Activated CD8-positive, alpha-beta T cell treated with anti-CD3 and anti-CD28 coated beads for 36 hours (primary cell): ENCODE measurements around the gene COL24A1. TPM values are rescaled to one million over a fixed set of nuclear protein-coding genes. Genes with fewer than 3 reads are reported as not detected.
"Not testable (repeated sequence)": the region's sequence is repeated elsewhere in the genome, so short reads cannot be mapped to it uniquely, and the experiment has no call there.

Source experiments
- ATAC-seq: fragments of 200-7000 bp; cut with Tn5 transposase; one replicate; pipeline ENCODE4 v1.10.0; 2021; ENCODE audit warnings: mild to moderate bottlenecking, moderate library complexity
- CTCF ChIA-PET: fragments of 350-600 bp; sonication (Branson Sonifier 250); formaldehyde crosslinking; loops from one replicate; lab custom pipeline; 2021; ENCODE audit warnings: antibody characterized with exemption; lab: Charles Lee
- POLR2A ChIA-PET: fragments of 350-600 bp; sonication (Branson Sonifier 250); formaldehyde crosslinking; loops from one replicate; lab custom pipeline; 2021; ENCODE audit warnings: antibody characterized with exemption; lab: Charles Lee
- DNase-seq: peaks from one replicate; pipeline ENCODE4 v3.0.0-alpha.2; 2020
- H3K27ac Mint-ChIP-seq: one replicate; pipeline ENCODE4 v1.8.0; 2021; ENCODE audit warnings: mild to moderate bottlenecking, mixed read lengths
- H3K27me3 Mint-ChIP-seq: one replicate; pipeline ENCODE4 v1.8.0; 2021; ENCODE audit warnings: mixed read lengths
- H3K36me3 Mint-ChIP-seq: one replicate; pipeline ENCODE4 v1.8.0; 2021; ENCODE audit warnings: low read depth, mixed read lengths
- H3K4me1 Mint-ChIP-seq: one replicate; pipeline ENCODE4 v1.8.0; 2021; ENCODE audit warnings: low read depth, mixed read lengths
- H3K4me3 Mint-ChIP-seq: one replicate; pipeline ENCODE4 v1.8.0; 2021; ENCODE audit warnings: mild to moderate bottlenecking, moderate library complexity, mixed read lengths
- H3K9me3 Mint-ChIP-seq: one replicate; pipeline ENCODE4 v1.8.0; 2021; ENCODE audit warnings: mixed read lengths
- intact Hi-C: fragments of 100-400 bp; cut with micrococcal nuclease; formaldehyde crosslinking; loops from one replicate; pipeline ENCODE4 v1.10.0; 2022
- total RNA-seq, 2 experiments: library from RNA; stranded (reverse); gene quantifications; one replicate each; pipeline ENCODE4 v1.2.3, GENCODE V29; 2021
- TF ChIP-seq, protein P1 (sequence below): fragments of 200-600 bp; IDR thresholded peaks from one replicate; pipeline ENCODE4 v1.8.0; 2022; ENCODE audit warnings: antibody characterized with exemption, mild to moderate bottlenecking

The COL24A1 gene
- total RNA-seq, 2 experiments from 2014 or later = not detected

DNA sequence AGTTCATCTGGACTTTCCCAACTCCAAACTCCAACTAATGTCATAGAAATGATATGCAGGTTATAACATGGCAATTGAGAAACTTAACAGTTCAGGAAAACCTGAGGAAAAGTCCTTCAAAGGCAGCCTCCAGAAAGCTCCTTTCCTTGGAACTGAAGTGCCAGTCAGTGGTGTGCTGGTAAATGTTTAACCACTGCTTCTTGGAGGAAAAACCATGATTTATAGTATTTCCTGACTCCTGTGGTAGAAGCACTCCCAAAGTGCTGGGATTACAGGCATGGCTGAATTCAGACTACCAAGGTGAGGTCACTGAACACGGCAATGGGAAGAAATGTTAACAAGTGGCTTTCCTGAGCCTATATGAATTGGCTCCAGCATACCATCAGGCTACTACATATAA lies 421.6 kb downstream of the COL24A1 start:
- intact Hi-C loops = no loop called here
- ChIA-PET POLR2A (no interaction called here), CTCF (no interaction called here)
- Mint-ChIP-seq H3K9me3 (no peaks in the 10 kb centered on the region), H3K4me3 (no peak overlapping the region), H3K4me1 (no peaks in the 10 kb centered on the region), H3K36me3 (no peaks in the 10 kb centered on the region), H3K27me3 (peaks cover 7% of the 10 kb centered on the region), H3K27ac (no peak overlapping the region)
- DNase-seq = no peak
- TF ChIP-seq, protein P1, sequence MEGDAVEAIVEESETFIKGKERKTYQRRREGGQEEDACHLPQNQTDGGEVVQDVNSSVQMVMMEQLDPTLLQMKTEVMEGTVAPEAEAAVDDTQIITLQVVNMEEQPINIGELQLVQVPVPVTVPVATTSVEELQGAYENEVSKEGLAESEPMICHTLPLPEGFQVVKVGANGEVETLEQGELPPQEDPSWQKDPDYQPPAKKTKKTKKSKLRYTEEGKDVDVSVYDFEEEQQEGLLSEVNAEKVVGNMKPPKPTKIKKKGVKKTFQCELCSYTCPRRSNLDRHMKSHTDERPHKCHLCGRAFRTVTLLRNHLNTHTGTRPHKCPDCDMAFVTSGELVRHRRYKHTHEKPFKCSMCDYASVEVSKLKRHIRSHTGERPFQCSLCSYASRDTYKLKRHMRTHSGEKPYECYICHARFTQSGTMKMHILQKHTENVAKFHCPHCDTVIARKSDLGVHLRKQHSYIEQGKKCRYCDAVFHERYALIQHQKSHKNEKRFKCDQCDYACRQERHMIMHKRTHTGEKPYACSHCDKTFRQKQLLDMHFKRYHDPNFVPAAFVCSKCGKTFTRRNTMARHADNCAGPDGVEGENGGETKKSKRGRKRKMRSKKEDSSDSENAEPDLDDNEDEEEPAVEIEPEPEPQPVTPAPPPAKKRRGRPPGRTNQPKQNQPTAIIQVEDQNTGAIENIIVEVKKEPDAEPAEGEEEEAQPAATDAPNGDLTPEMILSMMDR = no peak
- ATAC-seq = no peak

DNA sequence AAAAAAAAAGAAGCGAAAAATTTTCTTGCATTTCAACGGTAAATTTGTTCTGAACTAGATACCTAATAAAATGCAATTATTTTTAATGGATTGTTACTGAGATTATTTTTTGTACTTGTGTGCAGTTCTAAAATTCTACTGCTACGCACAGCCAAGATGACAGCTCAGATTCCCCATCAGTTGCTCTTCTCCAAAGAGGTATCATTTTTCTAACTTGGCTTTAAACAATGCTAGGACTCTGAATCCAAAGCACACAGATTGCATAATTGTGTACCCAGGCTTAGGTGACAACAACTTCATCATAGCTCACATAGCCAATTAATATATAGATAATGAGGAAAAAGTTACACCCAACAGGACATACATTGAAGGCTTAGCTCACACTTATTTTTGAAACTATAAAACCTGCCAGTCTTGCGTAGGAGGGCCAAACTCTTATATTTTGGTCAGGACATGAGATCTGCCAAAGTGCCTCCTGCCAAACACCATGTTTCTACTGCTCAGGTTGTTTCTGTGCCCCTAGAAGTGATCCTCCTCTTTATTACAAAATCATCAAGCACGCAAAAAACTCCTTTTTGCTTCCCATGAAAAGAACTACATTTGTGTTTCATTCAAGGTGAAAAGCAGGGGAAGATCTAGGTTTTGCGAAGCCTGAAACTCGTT lies 437.8 kb downstream of the COL24A1 start:
- TF ChIP-seq, protein P1 = no peak
- no peaks in the 10 kb centered on the region for H3K4me1 Mint-ChIP-seq
- peaks cover 6% of the 10 kb centered on the region for H3K27me3 Mint-ChIP-seq
- ChIA-PET CTCF (interaction anchor here (1.4 kb wide), 1 partner anchor 11 kb away, joined by 4 read pairs; the partner anchor contains the start of gene ZNHIT6), POLR2A (no interaction called here)
- no peak overlapping the region for H3K4me3 Mint-ChIP-seq
- intact Hi-C loops = no loop called here
- ATAC-seq (no peak), DNase-seq (no peak)
- peaks cover 14% of the 10 kb centered on the region for H3K9me3 Mint-ChIP-seq
- H3K27ac Mint-ChIP-seq = no peak overlapping the region
- H3K36me3 Mint-ChIP-seq = peaks cover 4% of the 10 kb centered on the region

DNA sequence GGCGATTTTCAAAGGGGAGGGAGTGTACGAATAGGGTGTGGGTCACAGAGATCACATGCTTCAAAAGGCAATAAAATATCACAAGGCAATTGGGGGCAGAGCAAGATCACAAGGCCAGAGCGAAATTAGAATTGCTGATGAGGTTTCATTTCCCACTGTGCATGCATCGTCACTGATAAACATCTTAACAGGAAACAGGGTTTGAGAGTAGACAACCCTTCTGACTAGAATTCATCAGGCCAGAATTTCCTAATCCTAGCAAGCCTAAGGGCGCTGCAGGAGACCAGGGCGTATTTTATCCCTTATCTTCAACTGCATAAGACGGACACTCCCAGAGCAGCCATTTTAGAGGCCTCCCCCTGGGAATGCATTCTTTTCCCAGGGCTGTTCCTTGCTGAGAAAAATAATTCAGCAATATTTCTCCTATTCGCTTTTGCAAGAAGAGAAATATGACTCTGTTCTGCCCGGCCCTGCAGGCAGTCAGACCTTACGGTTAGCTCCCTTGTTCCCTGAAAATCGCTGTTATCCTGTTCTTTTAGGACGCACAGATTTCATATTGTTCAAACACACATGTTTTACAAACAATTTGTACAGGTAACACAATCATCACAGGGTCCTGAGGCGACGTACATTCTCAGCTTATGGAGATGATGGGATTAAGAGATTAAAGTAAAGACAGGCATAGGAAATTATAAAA lies 442.0 kb downstream of the COL24A1 start:
- H3K27ac Mint-ChIP-seq = not testable (repeated sequence)

DNA sequence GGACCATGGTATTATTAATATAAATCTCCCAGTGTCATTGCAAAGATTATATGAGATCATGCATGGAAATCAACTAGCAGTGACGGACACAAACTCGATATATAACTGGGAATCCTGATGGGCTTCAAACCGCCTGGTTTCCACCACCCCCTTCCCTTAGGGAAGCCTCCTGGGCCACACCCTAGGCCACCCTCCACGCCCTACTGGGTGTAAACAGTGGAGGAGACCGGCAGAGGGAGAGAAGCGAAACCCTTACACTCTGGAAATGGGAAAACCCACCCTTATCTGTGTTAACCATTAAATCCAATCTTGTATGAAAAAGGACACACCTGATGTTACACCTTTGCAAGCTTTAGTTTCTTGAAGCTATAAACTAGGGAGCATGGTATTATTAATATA lies 447.7 kb downstream of the COL24A1 start:
- ChIA-PET CTCF (interaction anchor here (0.9 to 1.5 kb wide), 8 partner anchors 8 to 400 kb away, joined by 3 to 7 read pairs (median 4); no protein-coding TSS in a partner anchor), POLR2A (interaction anchor here (1.0 to 1.2 kb wide), 2 partner anchors 8 to 16 kb away, joined by 3 read pairs; no protein-coding TSS in a partner anchor)
- Mint-ChIP-seq H3K36me3 (peaks cover 20% of the 10 kb centered on the region), H3K4me1 (peaks cover 22% of the 10 kb centered on the region), H3K4me3 (no peak overlapping the region), H3K27ac (no peak overlapping the region), H3K9me3 (no peaks in the 10 kb centered on the region), H3K27me3 (no peaks in the 10 kb centered on the region)
- intact Hi-C loops = no loop called here
- TF ChIP-seq, protein P1 = no peak
- DNase-seq (no peak), ATAC-seq (no peak)

More for the DNA sequence above, 442.0 kb downstream of the COL24A1 start:
- DNase-seq, H3K9me3 Mint-ChIP-seq, H3K27me3 Mint-ChIP-seq, POLR2A ChIA-PET, H3K4me1 Mint-ChIP-seq, H3K4me3 Mint-ChIP-seq, intact Hi-C loops, ATAC-seq, H3K36me3 Mint-ChIP-seq, CTCF ChIA-PET: not testable (repeated sequence)

DNA sequence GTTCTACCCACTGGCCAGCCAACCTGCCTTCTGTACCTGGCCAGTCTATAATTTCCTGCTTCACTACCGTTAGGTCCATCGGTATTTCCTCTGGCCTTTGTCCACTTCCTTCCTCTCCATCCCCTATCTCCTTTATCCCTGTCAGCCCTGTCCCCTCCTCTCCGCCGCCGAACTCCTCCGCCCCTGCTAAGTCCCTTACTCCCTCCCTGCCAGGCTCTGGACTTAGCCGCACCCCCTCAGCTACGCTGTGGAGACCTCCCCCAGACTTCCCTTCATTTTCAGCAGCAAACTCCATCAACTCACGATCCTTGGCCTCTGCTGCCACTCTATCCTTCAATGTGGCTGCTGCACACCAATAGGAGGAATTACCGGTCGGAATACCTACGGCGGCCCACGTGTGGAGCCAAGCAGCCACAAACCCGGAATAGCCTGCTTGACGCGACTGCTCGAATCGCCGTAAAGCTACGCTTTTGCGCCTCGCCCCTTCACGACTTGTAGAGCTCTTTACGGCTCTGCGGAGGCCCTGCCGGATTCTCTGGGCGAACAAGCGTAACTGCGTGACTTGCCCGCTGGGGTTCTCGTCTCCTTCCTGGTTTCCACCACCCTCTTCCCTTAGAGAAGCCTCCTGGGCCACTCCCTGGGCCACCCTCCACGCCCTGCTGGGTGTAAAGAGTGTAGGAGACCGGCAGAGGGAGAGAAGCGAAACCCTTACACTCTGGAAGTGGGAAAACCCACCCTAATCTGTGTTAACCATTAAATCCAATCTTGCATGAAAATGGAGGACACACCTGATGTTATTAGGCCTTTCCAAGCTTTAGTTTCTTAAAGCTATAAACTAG lies 448.4 kb downstream of the COL24A1 start, which contains the start of gene ZNHIT6:
Gene ZNHIT6 (minus strand): TSS at position 444 of the 839 bp plus-strand sequence. CDS start 149 bp downstream, at position 295.
- peak; percentile 97 for ATAC-seq
- Mint-ChIP-seq H3K27me3 (no peaks in the 10 kb centered on the region), H3K36me3 (peaks cover 26% of the 10 kb centered on the region), H3K4me1 (peaks cover 27% of the 10 kb centered on the region), H3K9me3 (peaks cover 2% of the 10 kb centered on the region), H3K27ac (no peak within 1 kb of the TSS), H3K4me3 (no peak within 1 kb of the TSS)
- intact Hi-C loops = no loop called here
- TF ChIP-seq, protein P1 = peak; percentile 58
- POLR2A ChIA-PET = interaction anchor here (1.0 to 1.2 kb wide), 3 partner anchors 8 to 15 kb away, joined by 3 read pairs; no protein-coding TSS in a partner anchor
- DNase-seq = peak; percentile 92
- CTCF ChIA-PET = interaction anchor here (0.6 to 1.5 kb wide), 12 partner anchors 8 to 400 kb away, joined by 3 to 7 read pairs (median 4); no protein-coding TSS in a partner anchor
